ENCODE measurements around the gene SCEL. TPM values are rescaled to one million over a fixed set of nuclear protein-coding genes. Genes with fewer than 3 reads are reported as not detected.

Gene SCEL
- total and polyA plus RNA-seq, 2 of the 8 experiments (the other 6 are each of a cell fraction or from before 2014, with no cell fraction given) = not detected

GRCh38 chr13:77533875-77534788 lies 1.4 kb upstream of the SCEL start:
- H3K14ac ChIP-seq (ENCODE audit: insufficient read length) = no peak overlapping the region
- H3K56ac ChIP-seq (replicated peaks; ENCODE audit: insufficient read length, low read depth, low read length) = no peak overlapping the region
- no peak overlapping the region for H3K18ac ChIP-seq (ENCODE audit: extremely low read depth, low read length)
- no peak overlapping the region for H2BK20ac ChIP-seq (ENCODE audit: low read length)
- H4K20me1 ChIP-seq (replicated peaks in 1 of 2; ENCODE audit: control insufficient read depth in 1 of 2, insufficient read depth in 2 of 2, low read length in 2 of 2) = no peaks in the 10 kb centered on the region
- H3K36me3 ChIP-seq (ENCODE audit: control insufficient read depth in 2 of 4, insufficient read depth in 4 of 4, low read length in 3 of 4) = no peaks in the 10 kb centered on the region
- H3K27ac ChIP-seq (ENCODE audit: low read depth, low read length) = no peak overlapping the region
- DNase-seq (ENCODE audit: low read depth in 1 of 2, low spot score in 2 of 2) = no peak
- no peak overlapping the region for H3K4ac ChIP-seq (replicated peaks; ENCODE audit: insufficient read length, low read depth, low read length)
- ChIA-PET CTCF (ENCODE audit: partially characterized antibody) (interaction anchor here (0.7 to 1.1 kb wide), 2 partner anchors 51 to 55 kb away, joined by 3 read pairs; no protein-coding TSS in a partner anchor), POLR2A (ENCODE audit: partially characterized antibody) (no interaction called here)
- no peaks in the 10 kb centered on the region for H3K27me3 ChIP-seq (replicated peaks in 1 of 4; ENCODE audit: control insufficient read depth in 3 of 4, extremely low read depth in 1 of 4, insufficient read depth in 3 of 4, low read length in 3 of 4)
- no peak for FAIRE-seq
- WGBS, 2 experiments (ENCODE audit: extremely low coverage in 1 of 2, insufficient coverage in 1 of 2, insufficient read length in 1 of 2, insufficient replicate concordance in 2 of 2, low coverage in 1 of 2, low lambda C conversion rate in 2 of 2, missing lambda C conversion rate in 1 of 2) = 86% methylated on average over 7 of the region's 7 CpGs; no CpG with 5 or more reads in 1 of the 2 experiments
- no peak overlapping the region for H3K23ac ChIP-seq (ENCODE audit: insufficient read length)
- no peaks in the 10 kb centered on the region for H3K9me3 ChIP-seq (ENCODE audit: insufficient read depth in 2 of 2, low read depth in 1 of 2, low read length in 1 of 2)
- H2AK5ac ChIP-seq (ENCODE audit: low read depth, low read length) = no peak overlapping the region
- TF ChIP-seq BACH1 (IDR thresholded peaks at IDR 0.05; ENCODE audit: low read length) (no peak), CHD2 (IDR thresholded peaks at IDR 0.05; ENCODE audit: low read length) (no peak), EGR1 (IDR thresholded peaks at IDR 0.05; ENCODE audit: borderline replicate concordance, low read depth, low read length) (no peak), CBX8 (IDR thresholded peaks at IDR 0.05; ENCODE audit: borderline replicate concordance, low read depth, low read length) (no peak), ATF2 (IDR thresholded peaks at IDR 0.05; ENCODE audit: low read length) (no peak), FOSL1 (IDR thresholded peaks at IDR 0.05; ENCODE audit: insufficient read depth, low read depth, low read length) (no peak), KDM4A (IDR thresholded peaks at IDR 0.05; ENCODE audit: low read depth, low read length, severe bottlenecking) (no peak), YY1 (IDR thresholded peaks at IDR 0.05; ENCODE audit: low read depth, low read length) (no peak)
- no peaks in the 10 kb centered on the region for H3K79me1 ChIP-seq (ENCODE audit: low read depth, low read length)
- H3K9ac ChIP-seq (replicated peaks in 1 of 4; ENCODE audit: extremely low read depth in 1 of 4, low read depth in 3 of 4, low read length in 3 of 4) = no peak overlapping the region
- no peak overlapping the region for H2BK120ac ChIP-seq (replicated peaks; ENCODE audit: low read depth, low read length)
- no peak overlapping the region for H4K8ac ChIP-seq (ENCODE audit: extremely low read depth, insufficient read depth, low read length)
- H2BK12ac ChIP-seq (ENCODE audit: low read depth, low read length) = no peak overlapping the region
- no peak overlapping the region for H4K91ac ChIP-seq (replicated peaks; ENCODE audit: insufficient read length, low read length)
- H3K79me2 ChIP-seq (ENCODE audit: control insufficient read depth in 1 of 2, insufficient read depth in 2 of 2, low read length in 2 of 2) = no peaks in the 10 kb centered on the region
- peak overlapping the region; percentile 77; the same call in 1 of the 2 replicates for H2AFZ ChIP-seq (ENCODE audit: low read length)
- H2BK15ac ChIP-seq (ENCODE audit: low read length) = no peak overlapping the region
- no peak overlapping the region for H4K5ac ChIP-seq (ENCODE audit: insufficient read length, low read depth, low read length)
- H3K4me2 ChIP-seq (ENCODE audit: insufficient read depth in 1 of 2, low read depth in 2 of 2, low read length in 2 of 2) = no peak overlapping the region
- no peaks in the 10 kb centered on the region for H3K4me1 ChIP-seq (replicated peaks in 1 of 4; ENCODE audit: control insufficient read depth in 3 of 4, insufficient read depth in 4 of 4, low read length in 3 of 4)
- no peaks in the 10 kb centered on the region for H3K23me2 ChIP-seq (ENCODE audit: low read depth, low read length)
- H2BK5ac ChIP-seq (ENCODE audit: low read depth, low read length) = no peak overlapping the region
- no peak overlapping the region for H3K4me3 ChIP-seq (ENCODE audit: extremely low read depth in 1 of 4, insufficient read depth in 2 of 4, low read depth in 3 of 4, low read length in 4 of 4)
